HFFc6 (cell line): Measurements from ENCODE around the gene TUFT1. TPM values are rescaled to one million over a fixed set of nuclear protein-coding genes. Genes with fewer than 3 reads are reported as not detected.

Experiments used
- DNase-seq: peaks from one replicate; pipeline ENCODE4 v3.0.0-alpha.2; 2018
- H3K27ac Mint-ChIP-seq: 2 replicates; pipeline ENCODE4 v1.8.0; 2020; ENCODE audit warnings: mild to moderate bottlenecking, mixed read lengths
- H3K27me3 Mint-ChIP-seq: 2 replicates; pipeline ENCODE4 v1.8.0; 2021; ENCODE audit warnings: mild to moderate bottlenecking, moderate library complexity, mixed read lengths; ENCODE audit not compliant: insufficient read depth
- H3K36me3 Mint-ChIP-seq: 2 replicates; pipeline ENCODE4 v1.8.0; 2021; ENCODE audit warnings: low read depth, mixed read lengths
- H3K4me1 Mint-ChIP-seq: 2 replicates; pipeline ENCODE4 v1.8.0; 2020; ENCODE audit warnings: low read depth, mixed read lengths
- H3K4me3 Mint-ChIP-seq: 2 replicates; pipeline ENCODE4 v1.8.0; 2020; ENCODE audit warnings: mild to moderate bottlenecking, moderate library complexity, mixed read lengths
- H3K9me3 Mint-ChIP-seq: 2 replicates; pipeline ENCODE4 v1.8.0; 2020; ENCODE audit warnings: mild to moderate bottlenecking, mixed read lengths
- total RNA-seq, 6 experiments: library from RNA; stranded (reverse); fragmentation: NEBNext Ultra II Directional; extraction: Animal tissue kit (Norgen Biotek cat#: 25700); gene quantifications; 2 replicates in 1 of 6; 3 replicates in 5 of 6; pipeline ENCODE4 v1.2.3, GENCODE V29; 2021
- TF ChIP-seq, protein P1 (sequence below): fragments of 200-600 bp; sonication (generic); IDR thresholded peaks from 2 replicates; pipeline ENCODE4 v1.5.0; 2021; ENCODE audit warnings: antibody characterized with exemption, mild to moderate bottlenecking

TUFT1 gene
- total RNA-seq, 6 experiments from 2014 or later, result 6.5 to 20.2 (median 7.3) TPM

DNA sequence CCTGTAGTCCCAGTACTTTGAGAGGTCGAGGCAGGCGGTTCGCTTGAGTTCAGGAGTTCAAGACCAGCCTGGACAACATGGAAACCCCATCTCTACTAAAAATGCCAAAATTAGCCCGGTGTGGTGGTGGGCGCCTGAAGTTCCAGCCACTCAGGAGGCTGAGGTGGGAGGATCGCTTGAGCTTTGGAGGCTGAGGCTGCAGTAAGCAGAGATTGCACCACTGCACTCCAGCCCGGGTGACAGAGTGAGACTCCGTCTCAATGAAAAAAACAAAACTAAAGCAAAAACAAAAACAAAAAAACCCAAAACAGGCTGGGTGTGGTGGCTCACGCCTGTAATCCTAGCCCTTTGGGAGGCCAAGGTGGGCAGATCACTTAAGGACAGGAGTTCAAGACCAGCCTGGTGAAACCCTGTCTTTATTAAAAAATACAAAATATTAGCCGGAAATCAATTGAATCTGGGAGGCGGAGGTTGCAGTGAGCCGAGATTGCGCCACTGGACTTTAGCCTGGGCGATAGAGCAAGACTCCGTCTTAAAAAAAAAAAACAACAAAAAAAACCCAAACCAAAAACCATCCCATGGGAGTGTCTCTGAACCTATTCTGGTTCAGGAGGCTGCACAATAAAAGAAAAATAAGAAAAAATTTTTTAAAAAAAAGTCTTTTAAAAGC, 30.6 kb upstream of the TUFT1 start:
- H3K9me3 Mint-ChIP-seq, result no peaks in the 10 kb centered on the region
- no peak overlapping the region for H3K4me3 Mint-ChIP-seq
- H3K27me3 Mint-ChIP-seq, result peaks cover 29% of the 10 kb centered on the region
- no peak for DNase-seq
- TF ChIP-seq, protein P1, sequence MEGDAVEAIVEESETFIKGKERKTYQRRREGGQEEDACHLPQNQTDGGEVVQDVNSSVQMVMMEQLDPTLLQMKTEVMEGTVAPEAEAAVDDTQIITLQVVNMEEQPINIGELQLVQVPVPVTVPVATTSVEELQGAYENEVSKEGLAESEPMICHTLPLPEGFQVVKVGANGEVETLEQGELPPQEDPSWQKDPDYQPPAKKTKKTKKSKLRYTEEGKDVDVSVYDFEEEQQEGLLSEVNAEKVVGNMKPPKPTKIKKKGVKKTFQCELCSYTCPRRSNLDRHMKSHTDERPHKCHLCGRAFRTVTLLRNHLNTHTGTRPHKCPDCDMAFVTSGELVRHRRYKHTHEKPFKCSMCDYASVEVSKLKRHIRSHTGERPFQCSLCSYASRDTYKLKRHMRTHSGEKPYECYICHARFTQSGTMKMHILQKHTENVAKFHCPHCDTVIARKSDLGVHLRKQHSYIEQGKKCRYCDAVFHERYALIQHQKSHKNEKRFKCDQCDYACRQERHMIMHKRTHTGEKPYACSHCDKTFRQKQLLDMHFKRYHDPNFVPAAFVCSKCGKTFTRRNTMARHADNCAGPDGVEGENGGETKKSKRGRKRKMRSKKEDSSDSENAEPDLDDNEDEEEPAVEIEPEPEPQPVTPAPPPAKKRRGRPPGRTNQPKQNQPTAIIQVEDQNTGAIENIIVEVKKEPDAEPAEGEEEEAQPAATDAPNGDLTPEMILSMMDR, result no peak
- peaks cover 21% of the 10 kb centered on the region for H3K4me1 Mint-ChIP-seq
- no peaks in the 10 kb centered on the region for H3K36me3 Mint-ChIP-seq
- no peak overlapping the region for H3K27ac Mint-ChIP-seq

DNA sequence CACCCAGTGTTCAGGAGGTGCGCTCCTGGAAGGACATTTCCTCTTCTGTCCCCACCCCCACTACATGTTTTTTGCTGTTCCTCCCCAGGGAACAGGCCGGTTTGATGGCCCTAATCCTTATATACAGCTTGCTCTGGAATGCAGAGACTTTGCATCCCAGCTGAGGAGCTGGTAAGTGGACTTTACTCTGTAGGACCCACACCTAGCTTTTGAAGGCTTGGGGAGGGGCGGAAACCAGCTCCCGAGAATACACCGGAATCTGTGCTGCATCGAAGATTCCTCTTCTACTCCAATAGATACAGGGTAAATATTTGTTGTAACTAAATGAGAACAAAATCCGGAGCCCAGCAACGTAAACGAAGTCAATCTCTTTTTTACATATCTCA, 30.1 kb upstream of the TUFT1 start:
- H3K4me1 Mint-ChIP-seq, result peaks cover 19% of the 10 kb centered on the region
- peaks cover 31% of the 10 kb centered on the region for H3K27me3 Mint-ChIP-seq
- no peak for DNase-seq
- no peaks in the 10 kb centered on the region for H3K36me3 Mint-ChIP-seq
- H3K4me3 Mint-ChIP-seq, result peak overlapping the region; percentile 81
- TF ChIP-seq, protein P1, result no peak
- H3K9me3 Mint-ChIP-seq, result no peaks in the 10 kb centered on the region
- H3K27ac Mint-ChIP-seq, result no peak overlapping the region

DNA sequence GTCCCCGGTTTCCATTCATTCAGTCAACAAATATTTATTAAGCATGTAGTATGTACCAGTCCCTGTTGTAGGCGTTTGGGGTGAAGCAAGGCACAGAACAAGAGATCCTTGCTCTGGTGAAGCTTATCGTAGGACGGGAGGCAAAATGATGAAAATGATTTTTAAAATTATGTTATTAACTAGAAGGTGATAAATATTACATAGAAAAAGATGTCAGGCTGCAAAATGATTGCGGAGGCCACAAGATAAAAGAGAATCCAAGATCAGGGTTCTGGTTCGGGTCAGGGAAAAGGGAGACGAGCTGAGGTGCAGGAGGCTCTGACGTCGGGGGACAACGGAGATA, 29.5 kb upstream of the TUFT1 start:
- Mint-ChIP-seq H3K27ac (no peak overlapping the region), H3K36me3 (no peaks in the 10 kb centered on the region), H3K4me1 (peaks cover 19% of the 10 kb centered on the region)

DNA sequence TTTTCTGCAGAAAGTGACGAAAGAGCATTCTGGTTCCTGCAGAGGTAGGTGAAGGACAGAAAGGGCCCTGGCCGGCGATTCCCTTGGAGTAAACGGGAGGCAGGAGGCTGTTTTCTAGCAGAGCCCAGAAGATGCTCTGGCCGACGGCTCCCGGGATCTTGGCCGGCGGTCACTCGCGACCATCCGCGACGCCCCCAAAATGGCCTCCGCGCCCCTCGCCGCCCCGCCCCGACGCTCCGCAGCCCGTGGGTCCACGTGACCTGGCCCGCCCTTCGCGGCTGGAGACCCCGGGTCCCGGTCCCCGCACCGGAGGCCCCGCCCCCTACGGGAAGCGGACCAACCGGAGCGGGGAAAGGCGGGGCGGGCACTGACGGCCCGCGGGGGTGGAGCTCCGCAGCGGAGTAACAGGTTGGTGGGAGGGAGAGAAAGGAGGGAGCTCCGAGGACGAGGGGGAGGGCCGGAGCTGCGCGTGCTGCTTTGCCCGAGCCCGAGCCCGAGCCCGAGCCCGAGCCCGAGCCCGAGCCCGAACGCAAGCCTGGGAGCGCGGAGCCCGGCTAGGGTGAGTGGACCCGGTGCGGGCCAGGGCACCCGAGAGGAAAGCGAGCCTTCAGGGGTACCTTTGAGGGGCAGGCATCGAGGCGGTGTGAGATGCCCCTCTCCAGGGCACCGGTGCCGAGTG, 29.0 kb upstream of the TUFT1 start, which contains the start of gene CGN:
TSS of gene CGN (plus strand) at position 431 of the 679 bp plus-strand sequence. CDS start 7,133 bp downstream, outside the sequence.
- DNase-seq, result no peak
- Mint-ChIP-seq H3K4me3 (peak within 1 kb of the TSS; percentile 81), H3K27me3 (peaks cover 26% of the 10 kb centered on the region), H3K36me3 (no peaks in the 10 kb centered on the region), H3K9me3 (no peaks in the 10 kb centered on the region), H3K4me1 (peaks cover 19% of the 10 kb centered on the region), H3K27ac (no peak within 1 kb of the TSS)
- TF ChIP-seq, protein P1, result no peak

More for the DNA sequence above, 29.5 kb upstream of the TUFT1 start:
- Mint-ChIP-seq H3K4me3 (peak overlapping the region; percentile 81), H3K9me3 (no peaks in the 10 kb centered on the region), H3K27me3 (peaks cover 26% of the 10 kb centered on the region)
- DNase-seq, result no peak
- TF ChIP-seq, protein P1, result no peak

DNA sequence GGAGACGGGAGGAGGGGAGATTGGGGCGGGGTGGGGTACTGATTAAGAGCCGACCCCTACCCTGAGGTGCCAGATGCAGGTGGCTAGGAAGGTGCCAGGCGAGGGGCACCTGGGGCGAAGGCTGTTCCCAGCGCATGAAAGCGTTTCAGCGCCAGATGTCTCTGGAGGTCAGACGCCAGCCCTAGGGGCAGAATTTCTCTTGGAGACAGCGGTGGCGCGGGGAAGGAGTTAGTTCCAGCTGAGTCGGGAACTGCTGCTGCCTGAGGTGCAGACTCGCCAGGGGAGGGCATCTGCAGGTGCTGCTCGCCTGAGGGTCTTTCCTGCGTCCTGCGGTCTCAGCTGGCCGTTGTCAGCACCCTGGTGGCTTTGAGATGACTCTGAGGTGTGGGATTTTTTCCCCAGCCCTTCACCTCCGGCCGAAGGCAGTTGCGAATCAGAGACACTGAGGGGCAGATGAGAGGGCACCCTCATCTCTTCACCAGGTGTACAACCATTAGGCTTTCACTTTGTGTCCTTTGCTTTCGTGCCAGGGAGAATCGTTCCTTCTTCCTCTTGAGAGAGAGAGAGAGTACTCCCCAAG, 28.4 kb upstream of the TUFT1 start:
- peaks cover 26% of the 10 kb centered on the region for H3K27me3 Mint-ChIP-seq
- no peak for DNase-seq
- no peak overlapping the region for H3K27ac Mint-ChIP-seq
- no peaks in the 10 kb centered on the region for H3K36me3 Mint-ChIP-seq
- no peaks in the 10 kb centered on the region for H3K9me3 Mint-ChIP-seq
- peaks cover 19% of the 10 kb centered on the region for H3K4me1 Mint-ChIP-seq
- peak overlapping the region; percentile 74 for H3K4me3 Mint-ChIP-seq
- TF ChIP-seq, protein P1, result no peak
